GM18861 (cell line): ENCODE results near the gene MYO5C.

Source experiments
- ATAC-seq: cut with Tn5 transposase; IDR thresholded peaks from one replicate; pipeline ENCODE4 v1.9.1; 2021; ENCODE audit not compliant: unreplicated experiment

Gene MYO5C

DNA sequence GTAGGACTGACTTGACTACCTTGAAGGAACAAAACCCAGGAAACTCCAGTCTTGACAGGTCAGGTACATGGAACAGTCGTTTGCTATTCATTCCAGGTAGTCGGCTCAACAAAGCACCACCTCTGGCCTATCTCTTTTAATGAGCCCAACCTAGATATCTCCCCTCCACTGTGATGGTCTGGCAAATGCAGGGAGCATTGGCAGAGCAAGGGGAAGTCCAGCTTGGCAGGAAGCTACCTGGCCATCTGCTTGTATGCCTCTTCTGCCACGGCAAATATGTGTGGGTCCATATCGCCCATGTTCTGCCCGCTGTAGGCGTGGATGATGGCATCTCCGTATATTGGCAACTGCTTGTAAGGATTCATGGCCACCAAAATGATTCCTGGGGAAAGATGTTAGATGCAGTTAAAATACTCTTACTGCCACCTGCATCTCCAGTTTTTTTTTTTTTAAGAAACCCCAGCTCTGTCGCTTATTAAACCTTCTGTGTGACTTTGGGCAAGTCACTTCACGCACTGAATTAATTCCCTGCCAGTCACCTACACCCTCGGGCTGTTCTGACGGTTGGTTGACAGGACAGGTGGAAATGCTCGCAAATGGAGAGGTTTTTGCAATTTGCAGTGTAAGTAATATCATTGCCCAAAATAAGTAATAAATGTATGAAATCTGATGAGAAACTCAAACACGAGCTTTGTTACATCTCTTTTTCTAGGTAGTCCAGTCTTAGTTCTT lies 16.8 kb downstream of the MYO5C start:
- no peak for ATAC-seq

DNA sequence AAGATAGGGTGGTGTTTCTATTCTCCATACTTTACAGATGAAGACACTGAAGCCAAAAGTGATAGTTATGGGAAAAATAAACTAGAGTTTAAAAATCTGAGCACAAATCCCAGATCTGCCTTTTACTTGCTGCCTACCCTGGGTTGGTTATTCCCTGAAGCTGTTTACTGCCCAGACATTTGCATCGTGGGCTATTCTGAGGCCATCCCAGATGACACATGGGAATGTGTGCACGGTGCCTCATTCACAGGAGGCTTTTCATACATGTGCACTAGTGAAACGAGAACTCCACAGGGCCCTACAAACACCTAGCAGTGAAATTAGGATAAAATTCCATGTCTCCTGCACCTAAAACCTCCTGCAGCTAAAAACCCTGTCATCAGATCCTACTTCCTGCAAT lies 17.5 kb downstream of the MYO5C start:
- ATAC-seq, result no peak

DNA sequence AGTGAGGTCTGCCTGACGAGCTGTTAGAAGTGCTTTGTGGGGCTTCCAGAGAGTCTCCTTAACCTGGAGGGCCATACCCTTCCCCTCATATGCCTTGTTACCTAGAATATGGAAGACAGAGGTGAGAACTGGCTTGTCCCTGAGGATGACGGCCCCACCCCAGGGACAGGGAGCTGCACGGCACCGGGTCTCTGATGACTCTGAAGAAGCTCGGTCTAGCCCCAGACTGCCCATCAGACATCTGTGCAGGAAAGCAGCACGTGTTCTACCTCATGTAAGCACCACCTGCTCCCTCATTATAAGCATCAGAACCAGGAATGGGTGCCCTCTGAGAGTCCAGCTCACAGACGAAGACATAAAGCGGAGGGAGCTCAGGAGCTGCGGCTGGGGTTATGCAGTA lies 18.0 kb downstream of the MYO5C start:
- no peak for ATAC-seq

DNA sequence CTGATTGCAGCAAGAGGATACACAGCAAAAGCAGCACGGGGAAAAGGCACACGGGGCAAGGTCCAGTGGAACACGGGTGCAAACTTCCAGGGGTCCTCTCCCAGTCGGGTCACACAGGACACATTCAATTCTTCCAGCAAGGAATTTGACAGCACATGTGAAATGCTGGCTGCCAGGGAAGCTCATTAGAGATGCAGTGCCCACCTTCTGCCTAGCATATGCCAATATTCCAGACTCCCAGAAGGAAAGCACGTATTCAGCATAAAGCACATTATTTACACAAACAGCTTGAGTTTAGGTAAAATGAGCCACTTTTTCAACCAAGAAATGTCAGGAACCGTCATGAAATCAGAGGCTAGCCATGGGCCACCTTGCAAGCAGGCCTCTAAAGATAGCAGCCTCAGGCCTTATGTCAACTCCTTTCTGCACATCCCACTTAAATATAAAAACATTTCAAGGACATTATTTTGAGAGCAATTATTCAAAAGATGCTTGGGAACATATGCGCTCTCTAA lies 19.3 kb downstream of the MYO5C start:
- ATAC-seq, result no peak

DNA sequence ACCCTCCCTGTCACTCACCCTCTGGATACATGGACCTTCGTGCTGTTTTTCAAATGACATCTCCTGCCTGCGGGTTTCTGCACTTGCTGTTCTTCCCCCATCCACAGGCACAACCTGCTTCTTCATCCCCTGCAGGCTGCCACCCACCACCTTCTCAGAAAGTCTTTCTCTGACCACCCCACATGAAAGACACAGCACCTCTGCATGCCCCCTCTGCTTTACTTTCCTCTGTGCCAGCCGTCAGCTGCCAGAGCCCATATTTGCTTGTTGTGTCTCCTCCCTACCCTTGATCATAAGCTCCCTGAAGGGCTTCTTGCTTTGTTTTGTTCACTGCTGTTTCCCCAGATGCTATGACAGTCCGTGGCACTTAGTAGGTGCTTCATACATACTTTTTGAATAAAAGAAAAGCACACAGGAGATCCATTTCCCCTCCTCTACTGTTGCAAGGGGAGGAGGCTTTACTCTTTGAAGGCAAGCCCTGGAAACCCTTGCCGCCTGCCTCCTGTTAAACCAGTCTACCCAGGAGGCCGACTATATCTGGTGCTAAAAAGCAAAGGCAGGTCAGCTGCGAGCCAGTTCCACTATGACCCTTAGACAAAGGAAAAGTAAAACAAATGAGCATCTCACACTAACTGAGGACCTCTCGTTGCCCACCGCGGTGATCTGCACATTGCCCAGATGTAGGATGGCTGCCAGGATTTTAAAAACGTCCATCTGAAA lies 31.9 kb downstream of the MYO5C start:
- ATAC-seq, result no peak

DNA sequence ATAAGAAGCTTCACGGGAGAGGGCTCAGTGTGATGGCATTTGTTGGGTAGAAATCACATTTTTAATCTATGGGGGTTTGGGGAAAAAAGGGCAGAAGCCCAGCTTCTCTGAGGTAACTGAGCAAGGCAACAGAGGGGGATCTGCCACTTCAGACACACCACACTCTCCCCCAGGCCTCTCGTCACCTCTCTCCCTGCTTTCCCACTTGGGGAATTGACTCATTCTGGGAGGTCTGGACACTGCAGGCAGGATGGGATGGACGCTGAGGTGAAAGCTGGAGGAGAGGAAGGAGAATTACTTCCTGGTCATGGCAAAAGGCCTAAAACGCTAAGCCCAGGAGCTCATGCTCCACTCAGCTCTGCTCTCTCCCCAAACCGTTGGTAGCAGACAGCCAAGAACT lies 33.2 kb downstream of the MYO5C start:
- no peak for ATAC-seq

DNA sequence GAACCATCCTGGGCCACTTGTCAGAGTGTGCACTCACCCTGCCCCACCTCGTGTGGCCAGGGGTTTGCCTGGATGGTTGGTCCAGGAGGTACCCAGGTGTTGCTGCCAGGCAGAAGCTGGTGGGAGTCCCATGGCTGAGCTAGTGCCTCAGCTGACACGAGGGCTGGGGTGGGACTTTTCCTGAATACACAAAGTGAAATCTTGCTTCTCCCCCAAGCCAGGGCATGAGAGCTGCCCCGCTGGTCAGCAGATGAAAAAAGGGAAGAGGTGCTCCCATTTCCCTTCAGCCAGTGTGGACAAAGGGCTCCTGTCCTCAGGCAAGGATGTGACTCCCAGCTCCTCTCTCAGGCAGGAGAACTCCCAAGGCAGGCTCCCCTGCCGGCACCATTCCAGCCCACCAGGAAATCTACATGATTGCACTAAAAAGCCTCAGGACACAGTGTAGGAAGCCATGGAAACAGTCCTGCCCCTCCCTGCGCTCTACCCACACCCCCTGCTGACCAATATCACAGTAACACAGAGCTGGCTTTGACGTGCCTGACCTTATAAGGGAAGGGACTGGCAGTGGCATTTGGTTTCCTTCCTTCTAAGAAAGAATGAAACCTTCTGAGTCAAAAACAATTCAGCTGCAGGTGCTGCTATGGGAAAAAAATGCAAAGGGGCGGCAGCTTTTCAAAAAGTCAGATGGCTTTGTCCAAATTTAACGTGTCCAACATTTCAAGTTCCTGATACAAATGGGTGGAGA lies 33.9 kb downstream of the MYO5C start:
- ATAC-seq, result peak; percentile 98

DNA sequence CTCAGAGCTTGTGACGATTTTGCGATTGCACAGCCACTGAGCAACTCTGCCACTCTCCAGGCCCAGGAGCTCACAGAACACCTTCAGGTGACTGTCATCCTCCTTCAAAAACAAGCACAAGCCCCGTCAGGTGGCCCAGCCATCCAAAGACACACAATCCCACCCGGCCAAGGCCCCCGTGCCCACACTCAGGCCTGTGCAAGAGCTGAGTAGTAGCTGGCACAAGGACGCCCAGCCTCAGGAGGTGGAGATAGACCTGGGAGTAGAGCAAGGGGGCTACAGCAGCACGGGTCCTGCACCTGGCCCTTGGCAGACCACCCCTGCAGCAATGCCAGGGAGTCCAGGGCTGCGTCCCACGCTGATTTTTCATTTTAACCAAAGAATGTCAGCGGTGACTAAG lies 34.6 kb downstream of the MYO5C start:
- no peak for ATAC-seq

DNA sequence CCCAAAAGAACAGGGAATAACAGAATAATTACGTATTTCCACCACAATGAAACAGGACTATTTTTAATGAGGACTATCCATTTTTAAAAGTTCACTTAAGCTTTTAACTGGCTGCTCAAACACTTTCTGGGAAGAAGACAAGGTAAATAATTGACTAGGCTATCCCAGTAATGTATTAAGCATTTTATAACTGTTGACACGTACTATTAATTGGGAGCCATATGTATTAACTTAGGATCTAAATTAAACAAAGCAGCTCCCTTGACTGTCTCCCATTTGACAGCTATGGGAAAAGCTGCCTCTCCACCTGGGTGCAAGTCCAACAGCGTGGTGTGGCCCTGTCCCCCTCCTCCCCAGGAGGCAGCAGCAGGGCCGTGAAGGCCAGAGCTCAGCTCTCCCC lies 36.1 kb downstream of the MYO5C start:
- ATAC-seq, result no peak

DNA sequence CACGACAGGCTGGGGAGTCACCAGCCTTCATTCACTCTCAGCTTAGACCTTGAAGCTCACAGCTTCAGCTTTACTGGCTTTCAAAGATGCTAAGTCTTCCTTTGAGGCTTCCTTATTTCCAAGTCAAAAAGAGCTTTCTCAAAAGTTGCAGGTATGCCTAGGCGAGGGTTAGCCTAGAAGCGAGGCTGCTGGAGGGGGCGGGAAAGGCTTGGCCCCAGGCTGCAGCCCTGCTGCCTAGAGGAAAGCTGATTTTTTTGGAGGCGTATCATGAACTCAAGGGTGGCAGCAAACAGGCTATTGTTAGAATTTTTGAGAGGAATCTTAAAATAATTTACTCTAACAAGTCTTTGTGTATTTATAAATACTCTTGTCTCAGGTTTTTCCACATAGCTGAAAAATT lies 37.1 kb downstream of the MYO5C start:
- ATAC-seq, result no peak

DNA sequence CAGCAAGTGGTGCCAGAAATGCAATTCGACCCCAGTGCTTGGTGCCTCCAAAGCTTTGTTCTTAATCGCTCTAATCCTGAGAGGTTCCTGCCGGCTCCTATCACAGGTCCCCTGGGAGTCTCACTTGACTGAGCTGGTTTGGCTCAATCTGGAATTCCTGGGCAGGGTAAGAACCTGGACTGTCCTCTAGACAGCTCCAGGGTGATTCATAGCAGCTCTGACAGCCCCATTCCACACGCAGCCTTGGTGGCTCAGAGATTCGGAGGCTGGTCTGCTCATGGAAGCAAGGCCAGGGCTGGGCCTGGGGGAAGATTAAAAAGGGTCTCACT lies 37.9 kb downstream of the MYO5C start:
- no peak for ATAC-seq

DNA sequence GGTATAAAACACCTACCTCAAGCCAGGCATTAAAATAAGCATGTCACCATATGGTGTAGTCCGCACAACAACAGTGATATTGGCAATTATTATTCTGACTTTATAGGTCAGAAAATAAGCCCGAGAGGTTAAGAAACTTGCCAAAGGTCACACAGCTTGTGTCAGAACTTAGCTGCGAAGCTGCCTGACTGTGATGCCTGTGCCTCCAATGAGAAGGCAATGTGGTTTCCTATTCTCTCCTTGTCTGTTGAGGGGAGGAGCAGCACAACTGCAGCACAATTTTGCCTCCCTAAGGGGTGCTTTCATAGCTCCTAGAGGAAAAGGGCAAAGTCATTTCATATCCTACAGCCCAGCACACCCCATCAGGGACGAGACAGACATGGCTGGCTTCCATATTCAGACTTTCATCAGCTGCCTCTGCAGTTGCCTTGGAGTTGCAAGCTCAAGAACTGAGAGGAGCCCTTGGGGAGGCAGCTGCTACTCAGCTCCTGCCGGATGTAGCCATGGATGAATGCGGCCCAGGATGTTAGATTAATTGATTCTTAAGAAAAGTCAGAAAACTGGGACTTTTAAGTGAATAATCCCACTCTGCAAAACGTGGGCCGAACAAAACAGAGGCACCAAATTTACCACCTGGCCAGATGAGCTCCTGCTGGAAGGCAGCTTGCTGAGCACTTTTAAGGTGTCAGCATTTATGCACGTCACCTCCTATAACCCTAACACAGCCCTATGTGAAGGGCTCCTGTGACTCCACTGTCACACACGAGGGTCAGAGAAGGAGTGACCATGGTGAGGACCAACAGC lies 38.5 kb downstream of the MYO5C start:
- no peak for ATAC-seq

DNA sequence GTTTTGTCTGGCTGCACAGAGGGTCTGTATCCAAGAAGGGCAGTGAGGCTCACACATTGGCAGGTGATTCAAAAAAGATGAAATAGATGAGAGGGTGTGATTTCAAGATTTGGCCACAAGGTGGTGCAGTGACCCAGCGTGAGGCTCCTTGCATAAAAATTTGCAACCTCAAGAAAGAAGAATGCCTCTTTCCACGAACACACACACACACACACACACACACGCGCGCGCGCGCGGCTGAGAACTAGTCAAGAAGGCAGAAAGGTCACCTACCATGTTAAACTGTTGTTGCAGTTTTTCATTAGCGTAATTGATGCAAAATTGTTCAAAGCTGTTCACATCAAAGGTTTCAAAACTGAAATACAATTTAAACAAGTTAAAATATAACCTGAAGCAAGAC lies 39.2 kb downstream of the MYO5C start:
- ATAC-seq, result no peak

DNA sequence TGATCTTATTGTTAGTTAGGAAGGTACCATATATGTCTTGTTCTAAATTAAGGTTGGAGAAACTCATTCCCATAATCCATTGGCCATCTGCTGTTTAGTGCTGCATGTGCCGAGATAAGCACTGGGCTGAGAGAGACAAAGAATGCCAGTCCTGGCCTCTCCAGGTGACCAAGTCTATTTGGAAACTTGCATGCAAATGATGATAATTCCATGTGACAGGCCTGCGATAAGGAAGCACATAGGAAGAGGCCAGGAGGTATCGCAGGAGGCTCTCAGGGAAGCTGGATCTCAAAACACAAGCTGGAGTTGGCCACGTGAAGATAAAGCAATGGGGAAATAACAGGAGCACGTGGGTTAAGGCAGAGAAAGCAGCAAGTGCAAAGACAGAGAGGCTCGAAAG lies 39.7 kb downstream of the MYO5C start:
- ATAC-seq, result no peak

DNA sequence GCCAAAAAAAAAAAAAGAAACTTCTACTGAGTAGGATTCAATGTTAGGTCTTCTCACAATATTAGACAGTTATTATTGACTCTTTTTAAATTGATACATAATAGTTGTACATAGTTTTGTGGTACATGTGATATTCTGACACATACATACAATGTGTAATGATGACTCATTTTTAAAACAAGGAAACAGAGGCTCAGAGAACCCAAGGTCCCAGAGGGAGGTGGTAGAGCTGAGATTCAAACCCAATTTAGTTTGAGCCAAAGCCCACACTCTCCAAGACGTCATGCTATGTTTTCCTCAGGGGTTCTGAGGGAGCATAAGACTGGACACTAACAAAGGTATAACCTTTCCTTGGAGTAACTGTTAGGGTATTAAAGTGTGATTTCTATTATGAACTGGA lies 40.6 kb downstream of the MYO5C start:
- no peak for ATAC-seq

DNA sequence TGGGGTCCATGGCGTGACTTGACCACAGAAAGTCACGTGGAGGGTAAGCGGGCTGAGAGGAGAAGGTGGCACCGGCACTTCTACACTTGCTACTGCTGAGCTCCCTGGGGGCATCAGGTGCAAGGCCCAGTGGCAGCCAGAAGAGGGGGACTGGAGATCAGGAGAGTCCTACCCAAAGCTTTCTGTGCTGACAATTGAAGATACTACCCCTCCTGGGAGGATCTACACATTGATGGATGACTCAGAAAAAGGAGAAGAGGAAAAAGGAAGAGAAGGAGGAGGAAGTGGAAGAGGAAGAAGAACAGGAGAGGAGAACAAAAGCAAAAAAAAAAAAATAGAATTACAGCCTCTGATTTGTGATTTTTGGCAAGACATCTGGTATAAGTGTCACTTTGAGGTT lies 41.2 kb downstream of the MYO5C start:
- no peak for ATAC-seq

DNA sequence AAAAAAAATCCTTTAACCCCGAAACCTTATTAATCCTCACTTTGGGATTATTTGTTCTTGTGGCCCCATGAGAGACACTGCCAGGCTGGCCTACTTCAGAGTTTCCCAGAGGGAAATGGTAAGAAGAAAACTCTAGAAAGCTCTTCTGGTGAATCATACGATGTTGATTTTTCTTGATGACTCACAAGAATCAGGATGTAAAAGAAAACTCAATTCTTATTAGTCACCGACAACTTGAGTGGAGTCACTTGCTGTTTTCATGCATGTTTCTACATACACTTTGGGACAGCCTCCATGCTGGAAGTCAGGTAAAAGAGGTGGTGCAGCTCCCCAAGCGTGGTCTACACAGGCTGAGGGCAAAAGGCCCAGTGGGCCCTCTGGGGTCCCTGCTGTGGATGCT lies 42.8 kb downstream of the MYO5C start:
- no peak for ATAC-seq

DNA sequence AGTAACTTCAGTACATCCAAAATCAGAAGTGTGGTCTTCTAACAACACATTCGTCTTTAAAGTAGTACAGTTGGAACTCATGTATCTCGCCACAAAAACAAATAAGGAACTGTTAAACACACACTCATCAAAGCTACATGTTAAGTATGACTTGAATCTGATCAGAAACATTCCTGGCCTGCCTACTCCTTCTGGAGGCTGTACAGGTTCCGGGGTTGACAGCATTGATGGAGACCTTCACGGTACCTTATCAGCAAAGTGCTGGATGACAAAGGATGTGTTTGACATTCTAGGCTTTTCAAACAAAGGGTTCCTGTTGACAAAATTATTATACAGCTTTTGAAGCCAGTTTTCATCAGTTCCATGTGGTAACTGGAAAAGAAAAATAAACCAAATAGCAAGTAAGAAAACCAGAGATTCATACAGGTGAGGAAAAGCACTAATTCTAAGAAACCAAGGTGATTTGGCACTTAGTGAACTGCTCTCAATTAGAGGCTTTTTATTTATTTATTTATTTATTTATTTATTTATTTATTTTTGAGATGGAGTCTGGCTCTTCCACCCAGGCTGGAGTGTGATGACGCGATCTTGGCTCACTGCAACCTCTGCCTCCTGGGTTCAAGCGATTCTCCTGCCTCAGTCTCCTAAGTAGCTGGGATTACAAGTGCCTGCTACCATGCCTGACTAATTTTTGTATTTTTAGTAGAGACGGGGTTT lies 44.3 kb downstream of the MYO5C start:
- ATAC-seq, result no peak

DNA sequence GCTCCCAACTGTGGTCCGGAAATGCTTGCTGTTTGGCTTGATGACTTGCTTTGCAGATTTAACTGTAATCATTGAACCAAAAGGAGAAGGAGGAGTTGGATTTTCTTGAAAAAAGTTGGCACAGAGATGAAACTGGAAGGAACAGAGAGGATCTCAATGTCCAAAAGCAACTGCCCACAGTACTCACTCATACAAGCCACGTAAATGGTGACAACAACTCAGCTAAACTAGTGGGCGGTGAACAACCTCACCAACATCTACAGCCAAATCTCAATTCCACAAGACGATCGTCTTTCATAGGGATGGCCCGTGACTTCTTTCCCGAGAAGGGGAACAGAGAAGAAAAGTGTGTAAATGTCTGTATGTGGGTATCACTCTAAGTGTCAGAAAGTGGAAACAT lies 48.1 kb downstream of the MYO5C start:
- ATAC-seq, result no peak

DNA sequence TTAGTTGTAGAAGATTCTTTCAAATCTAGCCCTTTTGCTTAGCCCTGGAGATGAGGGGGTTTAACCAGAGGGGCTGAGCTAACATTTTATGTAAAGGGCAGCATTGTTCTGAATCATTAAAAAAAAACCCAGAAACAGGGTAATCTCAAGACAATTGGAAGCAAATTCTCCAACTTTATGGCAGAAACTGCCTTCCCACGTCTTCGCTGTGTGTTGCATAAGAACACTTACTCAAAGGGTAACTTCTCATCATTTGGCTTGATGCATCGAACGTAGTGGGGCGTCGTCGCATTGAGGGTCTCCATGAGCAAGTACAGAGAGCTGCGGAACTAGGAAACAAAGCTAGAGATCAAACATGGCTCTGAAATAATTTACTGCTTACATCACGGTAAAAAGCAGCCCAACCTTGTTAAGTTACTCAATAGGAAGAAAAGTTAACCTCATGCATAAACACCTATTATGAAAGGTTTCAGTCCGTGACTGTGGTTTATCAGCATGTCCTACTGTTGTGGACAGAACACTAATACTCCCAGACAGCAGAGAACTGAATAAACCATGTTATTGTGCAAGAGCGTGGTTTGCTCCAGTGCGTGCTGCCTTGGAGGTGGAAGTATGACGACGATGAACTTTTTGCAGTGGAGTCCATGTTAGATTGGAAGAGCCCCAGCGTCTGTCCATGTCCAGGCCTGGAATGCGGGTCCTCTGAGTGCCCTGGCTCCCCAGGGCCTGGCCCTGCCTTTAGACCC lies 48.7 kb downstream of the MYO5C start:
- no peak for ATAC-seq
